ENCODE measurements around the gene NGF. TPM values are rescaled to one million over a fixed set of nuclear protein-coding genes. Genes with fewer than 3 reads are reported as not detected.

Gene NGF
- total and polyA plus RNA-seq, 9 of the 15 experiments (the other 6 are each of a cell fraction or from before 2014, with no cell fraction given): not detected

DNA sequence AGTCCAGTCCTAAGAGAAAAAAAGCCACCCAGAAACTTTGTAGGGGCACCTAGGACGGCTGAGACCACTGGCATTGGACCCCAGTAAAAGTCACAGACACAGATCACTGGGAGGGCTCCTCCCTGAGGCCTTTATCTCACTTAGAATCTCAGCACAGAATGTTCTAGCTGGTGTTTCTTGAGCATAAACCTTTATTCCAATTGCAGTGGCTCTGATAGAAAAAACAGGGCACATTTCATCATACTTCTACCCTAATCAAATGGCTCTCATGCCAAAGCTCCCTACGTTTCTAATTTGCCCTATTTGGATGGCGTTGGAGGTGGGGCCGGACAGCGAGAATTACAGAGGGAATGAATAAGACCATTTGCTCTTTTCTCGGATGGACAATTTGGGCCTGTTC, 53.8 kb downstream of the NGF start:
- intact Hi-C loops (cut with micrococcal nuclease): no loop called here
- Histone ChIP-seq H2AFZ (ENCODE audit: low read depth, low read length) (no peak overlapping the region), H3K79me2 (ENCODE audit: control insufficient read depth, insufficient read depth, low read length) (no peaks in the 10 kb centered on the region), H3K36me3 (ENCODE audit: control insufficient read depth, insufficient read depth, low read length) (no peaks in the 10 kb centered on the region), H3K4me3 (no peak overlapping the region), H3K27ac (ENCODE audit: extremely low read depth, low read depth, low read length) (no peak overlapping the region), H3K9me3 (replicated peaks; ENCODE audit: control insufficient read depth, insufficient read depth, low read depth, low read length) (no peaks in the 10 kb centered on the region), H3K9ac (ENCODE audit: insufficient read depth in 1 of 2, low read depth in 2 of 2, low read length in 2 of 2) (no peak overlapping the region), H3K4me2 (ENCODE audit: insufficient read depth, low read length) (no peak overlapping the region), H4K20me1 (replicated peaks; ENCODE audit: control insufficient read depth, insufficient read depth, low read length) (0 out of 2 replicates have a peak, but pooled peaks cover 3% of the 10 kb centered on the region), H3K4me1 (replicated peaks in 1 of 2; ENCODE audit: control insufficient read depth in 2 of 2, insufficient read depth in 2 of 2, low read length in 2 of 2) (no peaks in the 10 kb centered on the region), H3K9me1 (ENCODE audit: control insufficient read depth, insufficient read depth, low read length) (no peaks in the 10 kb centered on the region), H3K27me3 (ENCODE audit: control insufficient read depth in 2 of 2, insufficient read depth in 2 of 2, low read length in 2 of 2) (peaks cover 19 to 42% of the 10 kb centered on the region in 2 experiments)
- FAIRE-seq (no peak), DNase-seq (ENCODE audit: extremely low read depth in 1 of 4, low spot score in 3 of 4) (no peak), ATAC-seq (no peak)
- in situ Hi-C loops (cut with MboI): no loop called here
- no TSS peak for BruUV-seq (replicated peaks)
- POLR2A ChIA-PET: no interaction called here
- no peak for TF ChIP-seq L3MBTL2 (IDR thresholded peaks at IDR 0.05)
- no peak for TF ChIP-seq ZNF277 (CRISPR knock-in tag; IDR thresholded peaks at IDR 0.05; ENCODE audit: borderline replicate concordance)
- TF ChIP-seq CREB3 (tag; conservative IDR thresholded peaks at IDR 0.05; ENCODE audit: low read depth): no peak
- TF ChIP-seq NFIC (IDR thresholded peaks at IDR 0.05): no peak
- no peak for TF ChIP-seq MCM3 (IDR thresholded peaks at IDR 0.05)
- no peak for TF ChIP-seq ELF4 (CRISPR knock-in tag; IDR thresholded peaks at IDR 0.05)
- WGBS (ENCODE audit: insufficient coverage, low coverage, missing lambda C conversion rate): under 1% methylated on average over 6 of the region's 6 CpGs
- CTCF ChIA-PET (ENCODE audit: low intra/inter-chr PET ratio): no interaction called here
